WERI-Rb-1 (cell line): Measurements from ENCODE around the gene ZNHIT6.

Experiments used
- DNase-seq: peaks from one replicate; pipeline ENCODE4 v3.0.0-alpha.2; 2020
- H3K27ac ChIP-seq: fragments of 250-450 bp; sonication (Bioruptor Pico); 2 replicates; pipeline ENCODE4 v1.5.1; 2020; ENCODE audit warnings: mild to moderate bottlenecking, moderate library complexity
- H3K27me3 ChIP-seq: fragments of 250-450 bp; sonication (Bioruptor Pico); 2 replicates; pipeline ENCODE4 v1.5.1; 2021; ENCODE audit warnings: mild to moderate bottlenecking, low read depth, moderate library complexity; ENCODE audit not compliant: insufficient read depth, severe bottlenecking
- H3K36me3 ChIP-seq: fragments of 250-450 bp; sonication (Bioruptor Pico); 2 replicates; pipeline ENCODE4 v1.5.1; 2020; ENCODE audit warnings: mild to moderate bottlenecking, moderate library complexity
- H3K4me3 ChIP-seq: 2 replicates; pipeline ENCODE4 v1.5.1; 2011; ENCODE audit warnings: low read depth, mild to moderate bottlenecking, control low read depth, low read length
- H3K9me3 ChIP-seq: fragments of 250-450 bp; sonication (Bioruptor Pico); 2 replicates; pipeline ENCODE4 v1.5.1; 2021; ENCODE audit warnings: mild to moderate bottlenecking, moderate library complexity; ENCODE audit not compliant: severe bottlenecking
- CTCF ChIP-seq: IDR thresholded peaks from 2 replicates; pipeline ENCODE4 v1.5.1; 2011; ENCODE audit warnings: low read depth, mild to moderate bottlenecking, control low read depth, inconsistent platforms, low read length

ZNHIT6 gene

GRCh38 chr1:85638412-85638811, 69.8 kb downstream of the ZNHIT6 start:
- DNase-seq, result no peak
- H3K9me3 ChIP-seq, result peaks cover 6% of the 10 kb centered on the region
- no peak overlapping the region for H3K27ac ChIP-seq
- H3K4me3 ChIP-seq, result no peak overlapping the region
- no peaks in the 10 kb centered on the region for H3K27me3 ChIP-seq
- no peaks in the 10 kb centered on the region; the same call in 1 of the 2 replicates for H3K36me3 ChIP-seq
- TF ChIP-seq CTCF, result no peak

- no peak overlapping the region for H3K27ac ChIP-seq
- no peaks in the 10 kb centered on the region for H3K36me3 ChIP-seq
- H3K27me3 ChIP-seq, result no peaks in the 10 kb centered on the region
- no peaks in the 10 kb centered on the region for H3K9me3 ChIP-seq
- no peak overlapping the region for H3K4me3 ChIP-seq
- DNase-seq, result no peak
- TF ChIP-seq CTCF, result no peak
These were observed 77.7 kb downstream of the ZNHIT6 start for GRCh38 chr1:85630493-85630892.

GRCh38 chr1:85629532-85629920, 78.7 kb downstream of the ZNHIT6 start:
- no peaks in the 10 kb centered on the region for H3K9me3 ChIP-seq
- H3K27me3 ChIP-seq, result no peaks in the 10 kb centered on the region
- H3K36me3 ChIP-seq, result no peaks in the 10 kb centered on the region
- DNase-seq, result no peak
- TF ChIP-seq CTCF, result no peak
- H3K27ac ChIP-seq, result no peak overlapping the region
- no peak overlapping the region for H3K4me3 ChIP-seq

GRCh38 chr1:85628791-85629531, 79.3 kb downstream of the ZNHIT6 start:
- Histone ChIP-seq H3K27me3 (no peaks in the 10 kb centered on the region), H3K27ac (no peak overlapping the region), H3K9me3 (no peaks in the 10 kb centered on the region), H3K36me3 (no peaks in the 10 kb centered on the region), H3K4me3 (no peak overlapping the region)
- no peak for DNase-seq
- TF ChIP-seq CTCF, result no peak

- DNase-seq, result no peak
- Histone ChIP-seq H3K9me3 (peaks cover 5% of the 10 kb centered on the region), H3K27ac (no peak overlapping the region), H3K36me3 (no peaks in the 10 kb centered on the region), H3K4me3 (no peak overlapping the region), H3K27me3 (no peaks in the 10 kb centered on the region)
- TF ChIP-seq CTCF, result no peak
These were observed 81.4 kb downstream of the ZNHIT6 start for GRCh38 chr1:85626818-85627217.

- TF ChIP-seq CTCF, result no peak
- Histone ChIP-seq H3K27me3 (no peaks in the 10 kb centered on the region), H3K27ac (no peak overlapping the region), H3K9me3 (peaks cover 14% of the 10 kb centered on the region), H3K36me3 (no peaks in the 10 kb centered on the region), H3K4me3 (no peak overlapping the region)
- no peak for DNase-seq
These were observed 83.9 kb downstream of the ZNHIT6 start for GRCh38 chr1:85624361-85624760.
